Activated CD4-positive, CD25-positive, alpha-beta regulatory T cell treated with anti-CD3 and anti-CD28 coated beads, Interleukin-2, amount 50 U/mL, for 16 hours (primary cell): ENCODE data around the gene MARS1.
"Not testable (repeated sequence)": the region's sequence is repeated elsewhere in the genome, so short reads cannot be mapped to it uniquely, and the experiment has no call there.

ENCODE experiments used
- DNase-seq: peaks from one replicate; pipeline ENCODE4 v3.0.0-alpha.2; 2020; ENCODE audit warnings: low read depth, low spot score

Gene MARS1

DNA sequence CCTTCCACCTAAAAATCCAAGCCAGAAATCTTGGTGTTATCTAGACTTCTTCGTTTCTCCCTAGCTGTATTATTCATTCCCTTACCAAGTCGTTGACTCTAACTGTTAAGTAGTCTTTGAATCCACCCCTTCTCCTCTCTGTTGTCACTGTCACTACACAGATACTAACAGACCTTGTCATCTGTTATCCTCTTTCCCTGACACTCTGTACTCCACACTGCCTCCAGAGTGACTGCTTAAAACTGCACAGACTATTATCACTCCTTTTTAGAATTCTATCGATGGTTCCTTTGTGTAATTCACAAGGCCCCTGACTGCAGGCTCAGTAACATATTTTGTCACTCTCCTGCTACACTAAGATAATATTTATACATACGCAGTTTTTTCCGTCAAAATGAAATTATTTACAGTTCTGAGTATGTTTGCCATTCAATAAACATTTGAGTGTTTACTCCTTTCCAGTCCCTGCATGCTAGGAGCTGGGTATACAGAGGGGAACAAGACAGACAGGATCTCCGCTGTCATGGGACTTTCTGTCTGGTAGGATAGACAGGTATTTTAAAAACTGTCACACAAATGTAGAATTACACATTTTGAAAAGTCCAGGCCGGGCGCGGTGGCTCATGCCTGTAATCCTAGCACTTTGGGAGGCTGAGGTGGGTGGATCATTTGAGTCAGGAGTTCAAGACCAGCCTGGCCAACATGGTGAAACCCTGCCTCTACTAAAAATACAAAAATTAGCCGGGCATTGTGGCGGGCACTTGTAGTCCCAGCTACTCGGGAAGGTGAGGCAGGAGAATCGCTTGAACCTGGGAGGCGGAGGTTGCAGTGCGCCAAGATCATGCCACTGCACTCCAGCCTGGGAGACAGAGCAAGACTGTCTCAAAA lies 3.8 kb downstream of the MARS1 start:
- DNase-seq, result no peak

- DNase-seq, result not testable (repeated sequence)
These were observed 7.3 kb downstream of the MARS1 start for GRCh38 chr12:57495051-57495701.

DNA sequence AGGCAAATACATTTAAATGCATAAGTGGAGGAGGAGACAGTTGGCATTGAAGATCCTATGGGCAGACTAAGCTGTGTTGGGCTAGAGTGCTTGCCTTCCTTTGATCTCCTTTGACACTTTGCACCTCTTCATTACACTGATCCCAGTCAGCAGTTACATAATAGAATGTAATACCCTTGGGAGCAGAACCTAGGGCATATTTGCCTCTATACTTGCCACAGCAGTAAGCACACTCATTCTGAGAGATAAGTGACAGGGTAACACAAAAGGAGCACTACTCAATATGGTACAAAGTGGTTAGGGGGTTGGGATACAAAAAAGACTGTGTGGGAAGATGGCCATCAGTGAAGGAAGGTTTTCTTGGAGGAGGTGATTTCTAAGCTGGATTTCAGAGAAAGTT lies 9.0 kb downstream of the MARS1 start:
- no peak for DNase-seq

- no peak for DNase-seq
These were observed 9.6 kb downstream of the MARS1 start for GRCh38 chr12:57497223-57498131.

- DNase-seq, result no peak
These were observed 10.2 kb downstream of the MARS1 start for GRCh38 chr12:57498132-57498502.

- no peak for DNase-seq
These were observed 10.7 kb downstream of the MARS1 start for GRCh38 chr12:57498571-57498970.

DNA sequence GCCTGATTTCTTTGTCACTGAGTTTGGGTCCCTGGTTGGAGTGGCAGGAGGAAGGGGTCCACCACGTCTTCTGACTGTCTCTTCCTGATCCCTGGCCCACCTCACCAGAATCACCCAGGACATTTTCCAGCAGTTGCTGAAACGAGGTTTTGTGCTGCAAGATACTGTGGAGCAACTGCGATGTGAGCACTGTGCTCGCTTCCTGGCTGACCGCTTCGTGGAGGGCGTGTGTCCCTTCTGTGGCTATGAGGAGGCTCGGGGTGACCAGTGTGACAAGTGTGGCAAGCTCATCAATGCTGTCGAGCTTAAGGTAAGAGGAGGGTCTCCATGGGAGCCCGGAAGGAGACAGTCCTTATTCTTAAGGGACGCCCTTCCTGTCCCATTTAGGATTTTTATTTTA lies 12.3 kb downstream of the MARS1 start:
- no peak for DNase-seq

- DNase-seq, result not testable (repeated sequence)
These were observed 14.6 kb downstream of the MARS1 start for GRCh38 chr12:57502311-57502969.

GRCh38 chr12:57506541-57506940 lies 18.7 kb downstream of the MARS1 start:
- DNase-seq, result not testable (repeated sequence)

GRCh38 chr12:57507796-57508195 lies 19.9 kb downstream of the MARS1 start:
- not testable (repeated sequence) for DNase-seq

DNA sequence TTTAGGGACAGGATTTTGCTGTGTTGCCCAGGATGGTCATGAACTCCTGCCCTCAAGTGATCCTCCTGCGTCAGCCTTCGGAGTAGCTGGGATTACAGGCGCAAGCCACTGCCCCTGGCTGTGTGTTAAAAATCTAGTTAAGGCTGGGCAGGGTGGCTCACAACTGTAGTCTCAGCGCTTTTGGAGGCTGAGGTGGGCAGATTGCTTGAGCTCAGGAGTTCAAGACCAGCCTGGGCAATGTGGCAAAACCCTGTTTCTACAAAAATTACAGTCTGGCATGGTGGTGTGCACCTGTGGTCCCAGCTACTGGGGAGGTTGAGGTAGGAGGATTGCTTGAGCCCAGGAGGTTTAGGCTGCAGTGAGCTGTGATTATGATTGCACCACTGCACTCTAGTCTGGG lies 23.3 kb downstream of the MARS1 start:
- no peak for DNase-seq

- no peak for DNase-seq
These were observed 23.9 kb downstream of the MARS1 start for GRCh38 chr12:57511588-57512325.

DNA sequence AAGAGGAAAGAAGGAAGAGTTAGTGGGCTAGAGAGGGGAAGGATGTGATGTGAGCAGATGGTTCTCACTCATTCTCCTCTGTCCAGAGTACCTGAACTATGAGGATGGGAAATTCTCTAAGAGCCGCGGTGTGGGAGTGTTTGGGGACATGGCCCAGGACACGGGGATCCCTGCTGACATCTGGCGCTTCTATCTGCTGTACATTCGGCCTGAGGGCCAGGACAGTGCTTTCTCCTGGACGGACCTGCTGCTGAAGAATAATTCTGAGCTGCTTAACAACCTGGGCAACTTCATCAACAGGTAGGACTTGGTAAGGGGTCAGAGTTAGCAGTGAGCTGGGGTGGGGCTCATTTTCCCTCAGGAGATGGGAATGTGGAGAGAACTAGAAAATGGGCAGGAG lies 24.8 kb downstream of the MARS1 start:
- no peak for DNase-seq

DNA sequence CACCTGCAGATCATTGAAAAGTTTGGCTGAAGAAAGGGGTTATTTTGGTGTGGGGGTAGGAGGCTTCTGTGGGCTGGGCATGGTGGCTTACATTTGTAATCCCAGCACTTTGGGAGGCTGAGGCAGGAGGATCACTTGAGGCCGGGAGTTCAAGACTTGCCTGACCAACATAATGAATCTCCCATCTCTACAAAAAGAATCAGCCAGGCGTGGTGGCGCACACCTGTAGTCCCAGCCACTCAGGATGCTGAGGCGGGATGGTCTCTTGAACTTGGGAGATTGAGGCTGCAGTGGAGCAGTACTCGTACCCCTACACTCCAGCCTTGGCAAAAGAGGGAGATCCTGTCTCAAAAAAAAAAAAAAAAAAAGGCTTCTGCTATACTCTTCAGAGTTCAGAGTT lies 25.4 kb downstream of the MARS1 start:
- DNase-seq, result no peak

- DNase-seq, result not testable (repeated sequence)
These were observed 25.8 kb downstream of the MARS1 start for GRCh38 chr12:57513677-57514076.

- DNase-seq, result not testable (repeated sequence)
These were observed 26.4 kb downstream of the MARS1 start for GRCh38 chr12:57514246-57514645.

DNA sequence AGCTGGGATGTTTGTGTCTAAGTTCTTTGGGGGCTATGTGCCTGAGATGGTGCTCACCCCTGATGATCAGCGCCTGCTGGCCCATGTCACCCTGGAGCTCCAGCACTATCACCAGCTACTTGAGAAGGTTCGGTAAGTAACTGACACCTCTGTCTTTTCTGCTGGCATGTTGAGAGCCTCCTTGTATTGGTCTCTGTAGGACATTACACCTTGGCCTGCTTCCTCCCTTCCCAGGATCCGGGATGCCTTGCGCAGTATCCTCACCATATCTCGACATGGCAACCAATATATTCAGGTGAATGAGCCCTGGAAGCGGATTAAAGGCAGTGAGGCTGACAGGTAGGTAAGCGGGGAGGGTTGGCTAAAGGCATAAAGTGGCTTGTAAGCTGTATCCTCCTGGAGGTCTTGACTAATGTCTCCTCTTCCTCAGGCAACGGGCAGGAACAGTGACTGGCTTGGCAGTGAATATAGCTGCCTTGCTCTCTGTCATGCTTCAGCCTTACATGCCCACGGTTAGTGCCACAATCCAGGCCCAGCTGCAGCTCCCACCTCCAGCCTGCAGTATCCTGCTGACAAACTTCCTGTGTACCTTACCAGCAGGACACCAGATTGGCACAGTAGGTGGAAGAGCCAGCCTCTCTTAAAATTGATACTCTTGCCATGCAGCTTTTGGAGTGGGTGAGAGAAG lies 27.0 kb downstream of the MARS1 start:
- no peak for DNase-seq

DNA sequence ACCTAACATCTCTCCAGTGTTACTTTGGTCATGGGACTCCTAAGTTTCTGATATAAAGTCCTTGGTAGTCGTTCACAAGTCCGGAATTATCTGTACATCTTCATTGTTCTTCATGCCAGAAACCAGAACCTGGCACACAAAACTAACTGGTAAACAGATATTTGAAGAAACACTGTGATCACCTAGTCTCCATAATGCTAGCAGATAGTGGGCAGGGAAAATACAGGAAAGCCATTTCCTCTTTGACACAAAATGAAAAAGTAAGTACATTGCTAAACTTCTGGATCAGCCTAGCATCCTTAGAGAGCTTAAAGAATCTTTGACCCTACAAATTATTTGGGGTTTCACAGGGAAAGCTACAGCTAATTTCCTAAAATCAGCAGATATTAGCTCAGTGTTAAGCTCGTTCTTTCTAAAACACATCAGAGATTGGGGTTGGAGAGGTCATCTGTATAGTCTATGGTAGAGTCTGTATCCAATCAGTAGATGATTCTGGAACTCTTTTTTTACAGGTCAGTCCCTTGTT lies 27.6 kb downstream of the MARS1 start:
- no peak for DNase-seq

DNA sequence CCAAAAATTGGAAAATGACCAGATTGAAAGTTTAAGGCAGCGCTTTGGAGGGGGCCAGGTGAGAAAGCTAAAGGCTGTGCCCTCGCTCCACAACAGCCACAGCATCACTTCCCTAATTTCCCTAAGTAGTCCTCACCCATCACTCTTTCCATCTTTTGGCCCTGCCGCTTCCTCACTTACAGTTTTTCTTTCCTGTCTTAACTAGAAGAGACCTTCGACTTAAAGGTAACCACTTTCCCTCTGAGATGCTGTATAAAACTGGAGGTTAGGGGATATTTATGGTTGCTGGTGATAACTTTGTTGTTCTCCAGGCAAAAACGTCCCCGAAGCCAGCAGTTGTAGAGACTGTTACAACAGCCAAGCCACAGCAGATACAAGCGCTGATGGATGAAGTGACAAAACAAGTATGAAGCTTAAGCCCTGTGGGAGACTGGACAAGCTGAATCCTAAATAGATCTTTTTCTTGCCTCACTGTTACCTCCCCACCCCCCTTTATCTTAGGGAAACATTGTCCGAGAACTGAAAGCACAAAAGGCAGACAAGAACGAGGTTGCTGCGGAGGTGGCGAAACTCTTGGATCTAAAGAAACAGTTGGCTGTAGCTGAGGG lies 28.2 kb downstream of the MARS1 start:
- no peak for DNase-seq
